Activated CD4-positive, alpha-beta T cell treated with anti-CD3 and anti-CD28 coated beads, Interleukin-2, amount 50 U/mL, for 4 hours (primary cell): ENCODE measurements around the gene SLIT2.

ENCODE experiments used
- DNase-seq, 2 experiments: peaks; one replicate each; pipeline ENCODE4 v3.0.0-alpha.2; 2020

SLIT2 gene, protein sequence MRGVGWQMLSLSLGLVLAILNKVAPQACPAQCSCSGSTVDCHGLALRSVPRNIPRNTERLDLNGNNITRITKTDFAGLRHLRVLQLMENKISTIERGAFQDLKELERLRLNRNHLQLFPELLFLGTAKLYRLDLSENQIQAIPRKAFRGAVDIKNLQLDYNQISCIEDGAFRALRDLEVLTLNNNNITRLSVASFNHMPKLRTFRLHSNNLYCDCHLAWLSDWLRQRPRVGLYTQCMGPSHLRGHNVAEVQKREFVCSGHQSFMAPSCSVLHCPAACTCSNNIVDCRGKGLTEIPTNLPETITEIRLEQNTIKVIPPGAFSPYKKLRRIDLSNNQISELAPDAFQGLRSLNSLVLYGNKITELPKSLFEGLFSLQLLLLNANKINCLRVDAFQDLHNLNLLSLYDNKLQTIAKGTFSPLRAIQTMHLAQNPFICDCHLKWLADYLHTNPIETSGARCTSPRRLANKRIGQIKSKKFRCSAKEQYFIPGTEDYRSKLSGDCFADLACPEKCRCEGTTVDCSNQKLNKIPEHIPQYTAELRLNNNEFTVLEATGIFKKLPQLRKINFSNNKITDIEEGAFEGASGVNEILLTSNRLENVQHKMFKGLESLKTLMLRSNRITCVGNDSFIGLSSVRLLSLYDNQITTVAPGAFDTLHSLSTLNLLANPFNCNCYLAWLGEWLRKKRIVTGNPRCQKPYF (N-terminal part only)

DNA sequence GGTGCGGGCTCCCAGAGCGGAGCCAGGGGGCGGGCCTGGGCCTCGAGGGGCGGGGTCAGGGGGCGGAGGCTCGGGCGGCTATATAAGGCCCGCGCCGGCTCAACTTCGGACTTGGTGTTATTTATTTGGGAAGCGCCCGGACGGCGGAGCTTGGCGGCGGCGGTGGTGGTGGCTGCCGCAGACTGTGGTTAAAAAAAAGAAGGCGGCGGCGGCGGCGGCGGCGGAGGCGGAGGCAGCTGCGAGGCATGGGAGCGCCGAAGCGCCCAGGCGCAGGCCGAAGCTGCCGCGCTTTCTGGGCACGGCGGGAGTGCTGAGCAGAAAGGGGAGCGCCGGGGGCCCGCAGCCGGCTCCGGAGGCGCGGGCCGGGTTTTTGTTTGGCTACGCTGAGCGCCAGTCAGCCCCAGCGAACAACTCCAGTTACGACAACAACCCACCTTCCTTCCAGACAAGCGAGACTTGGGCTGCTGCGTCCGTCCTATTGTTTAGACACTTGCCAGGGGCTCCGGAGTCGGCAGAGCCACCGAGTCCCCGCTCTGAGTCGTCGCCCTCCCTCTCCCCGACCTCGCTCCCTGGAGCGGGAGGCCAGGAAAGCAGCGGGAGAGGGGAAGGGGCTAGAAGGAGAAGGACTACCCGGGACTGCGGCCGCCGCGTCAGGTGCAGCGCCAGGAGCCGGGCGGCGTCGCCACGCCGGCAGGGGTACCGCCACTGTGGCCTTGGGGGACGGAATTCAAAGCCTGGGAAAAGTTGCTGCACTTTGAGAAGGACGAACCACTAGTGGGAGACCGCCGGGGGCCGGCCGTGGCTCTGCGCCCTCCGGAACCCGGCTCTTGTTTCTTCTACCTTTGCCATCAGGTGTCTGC lies at the start of gene SLIT2:
Gene SLIT2, plus strand, starts transcription at position 110 of the 860 bp plus-strand sequence. CDS start 1,911 bp downstream, outside the sequence.
- no peak for DNase-seq

DNA sequence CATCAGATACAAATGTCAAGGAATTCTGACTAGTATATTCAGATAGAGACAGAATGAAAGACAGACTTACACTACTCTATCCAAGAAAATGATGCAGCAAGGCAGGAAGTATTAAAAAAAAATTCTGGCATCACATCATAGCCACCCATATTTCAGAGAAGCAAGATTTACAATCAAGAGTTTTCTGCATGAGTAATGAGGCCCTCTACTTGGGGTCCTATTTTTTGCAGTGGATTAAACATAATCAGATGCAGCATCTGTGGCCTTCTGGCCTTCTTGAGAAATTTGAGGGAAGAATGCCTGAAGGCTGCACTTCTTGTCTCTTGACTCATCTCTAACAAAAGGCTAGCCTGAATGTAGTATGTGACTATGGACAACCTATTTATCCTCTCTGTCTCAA lies 48.2 kb upstream of the SLIT2 start:
- DNase-seq, result no peak

DNA sequence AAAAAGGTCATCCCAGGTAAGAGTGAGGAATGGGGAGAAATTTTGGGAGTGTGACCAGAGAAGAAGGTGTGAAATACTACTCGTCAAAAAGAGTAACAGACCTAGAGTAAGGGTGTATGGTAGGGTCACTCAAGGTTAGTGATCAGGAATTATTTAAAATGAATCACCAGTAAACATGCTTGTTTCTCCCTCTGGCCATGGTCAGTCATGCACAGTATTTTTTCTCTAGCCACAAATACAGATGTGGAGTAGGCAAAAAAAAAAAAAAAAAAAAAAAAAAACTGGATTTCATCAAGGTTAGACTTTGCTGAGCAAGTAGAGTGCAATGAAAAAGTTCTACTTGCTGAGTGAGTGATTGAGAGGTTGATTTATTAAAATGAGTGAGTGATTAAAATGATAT lies 34.2 kb upstream of the SLIT2 start:
- no peak for DNase-seq

DNA sequence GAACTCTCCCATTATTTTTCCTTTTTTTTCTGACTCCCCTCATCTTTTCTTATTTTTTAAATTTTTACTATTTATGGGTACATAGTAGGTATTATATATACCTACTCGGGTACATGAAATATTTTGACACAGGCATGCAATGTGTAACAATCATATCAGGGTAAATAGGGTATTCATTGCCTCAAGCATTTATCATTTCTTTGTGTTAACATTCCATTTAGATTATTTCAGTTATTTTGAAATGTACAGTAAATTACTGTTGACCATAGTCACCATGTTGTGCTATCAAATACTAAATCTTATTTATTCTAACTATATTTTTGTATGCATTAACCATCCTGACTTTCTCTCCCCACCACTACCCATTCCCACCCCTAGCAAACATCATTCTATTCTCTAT lies 33.8 kb upstream of the SLIT2 start:
- DNase-seq, result no peak

DNA sequence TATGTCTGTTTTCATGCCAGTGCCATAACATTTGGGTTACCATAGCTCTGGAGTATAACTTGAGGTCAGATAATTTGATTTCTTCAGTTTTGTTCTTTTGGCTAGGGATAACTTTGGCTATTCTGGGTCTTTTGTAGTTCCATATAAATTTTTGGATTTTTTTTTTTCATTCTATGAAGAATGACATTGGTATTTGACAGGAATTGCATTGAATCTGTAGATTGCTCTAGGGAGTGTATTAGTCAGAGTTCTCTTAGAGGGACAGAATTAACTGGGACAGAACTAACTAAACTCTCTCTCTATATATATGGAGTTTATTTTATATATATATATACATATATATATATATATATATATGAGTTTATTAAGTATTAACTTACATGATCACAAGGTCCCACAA lies 32.2 kb upstream of the SLIT2 start:
- no peak for DNase-seq

DNA sequence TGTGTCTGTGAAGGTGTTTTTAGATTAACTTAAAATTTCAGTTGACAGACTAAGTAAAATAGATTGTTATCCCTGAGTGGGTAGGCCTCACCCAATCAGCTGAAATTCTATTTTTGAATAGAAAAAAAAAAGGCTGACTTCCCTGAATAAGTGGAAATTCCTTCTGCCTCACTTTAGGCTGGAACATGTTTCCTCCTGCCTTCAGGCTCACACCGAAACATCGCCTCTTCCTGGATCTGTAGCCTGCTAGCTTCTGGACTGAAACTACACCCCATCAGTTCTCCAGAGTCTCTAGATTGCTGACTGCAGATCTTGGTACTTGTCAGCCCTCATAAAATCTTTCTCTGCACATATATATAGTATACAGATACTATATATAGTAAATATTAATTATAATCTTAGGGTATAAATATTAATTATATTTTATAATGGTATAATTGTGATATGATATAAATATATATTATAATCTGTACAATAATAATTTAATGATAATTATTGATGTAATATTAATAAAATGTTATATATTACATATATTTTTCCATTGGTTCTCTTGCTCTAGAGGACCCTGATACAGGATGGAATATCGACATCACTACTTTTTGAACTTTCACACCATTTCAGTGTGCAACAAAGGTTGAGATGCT lies 13.7 kb upstream of the SLIT2 start:
- DNase-seq, result no peak

DNA sequence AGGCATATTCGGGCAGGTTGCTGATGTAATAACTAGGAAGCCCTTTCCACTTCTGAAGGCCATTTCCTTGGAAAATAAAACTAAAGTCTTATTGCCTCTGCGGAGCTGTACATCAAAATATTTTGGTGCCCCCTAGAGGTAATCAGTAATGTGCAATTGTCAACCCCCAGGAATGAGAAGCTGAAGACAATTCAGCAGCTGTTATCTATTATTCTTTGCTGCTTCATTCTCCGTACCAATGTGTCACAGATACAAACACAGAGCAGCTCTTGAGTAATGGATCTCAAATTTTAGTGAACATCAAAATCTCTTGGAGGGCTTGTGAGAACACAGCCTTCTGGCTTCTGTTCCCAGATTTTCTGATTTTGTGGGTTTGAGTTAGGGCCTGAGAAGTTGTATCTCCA lies 3.5 kb upstream of the SLIT2 start:
- DNase-seq, result no peak

DNA sequence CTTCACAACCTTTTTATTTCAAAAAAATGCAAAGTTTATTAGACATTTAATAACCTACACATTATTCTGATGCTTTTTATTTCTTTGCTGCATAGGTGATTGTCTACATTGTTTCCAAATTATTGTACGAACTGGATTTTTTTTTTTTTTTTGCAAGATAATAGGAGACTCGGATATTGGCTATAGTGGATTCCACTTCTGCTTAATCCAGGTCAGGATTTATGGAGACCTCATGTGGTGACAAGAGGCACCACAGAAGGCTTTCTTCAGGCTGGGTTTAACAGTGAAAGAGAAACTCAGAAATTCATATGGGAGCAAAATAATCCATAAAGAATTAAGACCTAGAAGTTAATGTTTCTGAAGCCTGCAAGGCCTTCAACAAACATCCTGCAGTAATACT lies 2.4 kb upstream of the SLIT2 start:
- no peak for DNase-seq

DNA sequence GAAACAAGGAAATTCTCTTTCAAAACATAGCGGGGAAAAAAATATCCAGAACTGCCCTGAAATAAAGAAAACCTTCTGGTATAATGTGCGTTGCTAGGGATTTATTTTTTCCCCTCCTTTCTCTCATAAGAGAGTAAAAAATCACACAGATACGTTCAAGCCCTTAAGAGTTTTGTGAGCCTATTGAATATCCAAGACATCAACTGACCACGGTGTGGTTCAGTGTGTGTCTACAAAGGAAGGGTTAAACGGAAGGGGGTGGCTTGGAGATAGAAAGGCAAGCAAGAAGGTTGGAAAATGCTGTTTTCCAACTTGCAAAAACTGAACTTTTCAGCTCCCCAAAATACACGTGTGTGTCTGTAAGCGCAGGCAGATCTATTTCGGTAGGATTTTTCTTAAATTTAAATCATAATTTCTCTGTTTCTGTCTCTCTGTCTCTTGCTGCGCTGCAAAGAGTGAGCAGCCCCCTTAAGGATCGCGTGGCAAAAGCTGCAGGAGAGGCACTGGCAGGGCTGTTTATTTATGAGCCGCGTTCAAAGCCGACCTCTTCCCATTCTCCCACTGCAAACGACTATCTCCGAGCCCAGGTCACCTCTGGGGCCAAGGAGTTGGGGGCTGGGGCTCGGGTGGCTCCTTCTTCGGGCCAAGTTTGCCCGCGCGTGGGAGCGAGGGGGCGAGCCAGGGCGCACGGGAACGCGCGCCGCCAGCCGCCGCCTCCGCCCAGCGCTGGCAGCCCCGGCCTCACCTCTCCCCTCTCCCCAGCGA lies 492 bp upstream of the SLIT2 start:
- DNase-seq, result no peak

DNA sequence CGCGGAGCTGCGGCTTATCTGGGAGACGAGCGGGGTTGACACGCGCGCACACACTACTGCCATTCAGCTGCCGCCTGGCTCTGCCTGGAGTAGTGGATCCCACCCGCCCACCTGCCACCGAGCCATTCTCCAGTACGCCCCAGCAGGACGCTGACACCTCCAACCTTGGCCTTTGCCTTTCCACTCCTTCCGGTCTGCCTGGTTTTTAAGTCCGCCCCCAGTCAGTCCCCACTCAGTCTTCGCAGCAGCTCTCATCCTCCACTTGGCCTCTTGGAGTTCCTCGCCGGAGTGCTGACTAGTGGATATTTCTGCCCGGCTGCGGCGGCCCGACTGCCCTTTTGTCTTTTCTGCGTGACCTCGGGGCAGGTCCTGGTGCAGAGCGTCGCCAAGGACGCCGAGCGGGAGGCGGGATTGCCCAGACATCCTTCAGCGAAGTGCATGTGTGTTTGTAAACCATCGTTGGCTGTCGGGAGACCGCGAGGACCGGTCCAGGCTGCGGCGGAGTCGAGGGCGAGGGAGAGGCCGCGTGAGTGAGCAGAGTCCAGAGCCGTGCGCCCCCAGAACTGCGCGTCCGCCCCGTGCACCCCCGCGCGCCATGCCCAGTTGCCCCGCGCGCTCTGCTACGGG lies 1.1 kb downstream of the SLIT2 start:
- DNase-seq, result no peak

DNA sequence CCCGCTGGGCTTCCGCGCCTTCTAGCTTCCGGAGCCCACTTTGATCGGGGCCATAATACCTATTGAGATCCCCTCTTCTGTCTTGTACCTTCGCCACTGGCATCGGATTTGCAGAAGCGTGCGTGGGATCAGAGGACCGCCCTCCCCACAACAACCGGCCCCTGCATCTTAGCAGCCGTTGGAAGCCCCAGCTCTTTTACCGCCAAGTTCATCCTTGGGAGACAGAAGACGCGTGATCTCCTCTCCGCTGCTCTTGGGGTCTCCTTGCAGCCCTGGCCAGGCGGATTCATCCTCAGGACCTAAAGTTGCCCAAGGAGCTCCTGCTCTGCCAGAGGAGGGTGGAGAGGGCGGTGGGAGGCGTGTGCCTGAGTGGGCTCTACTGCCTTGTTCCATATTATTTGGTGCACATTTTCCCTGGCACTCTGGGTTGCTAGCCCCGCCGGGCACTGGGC lies 1.6 kb downstream of the SLIT2 start:
- no peak for DNase-seq

DNA sequence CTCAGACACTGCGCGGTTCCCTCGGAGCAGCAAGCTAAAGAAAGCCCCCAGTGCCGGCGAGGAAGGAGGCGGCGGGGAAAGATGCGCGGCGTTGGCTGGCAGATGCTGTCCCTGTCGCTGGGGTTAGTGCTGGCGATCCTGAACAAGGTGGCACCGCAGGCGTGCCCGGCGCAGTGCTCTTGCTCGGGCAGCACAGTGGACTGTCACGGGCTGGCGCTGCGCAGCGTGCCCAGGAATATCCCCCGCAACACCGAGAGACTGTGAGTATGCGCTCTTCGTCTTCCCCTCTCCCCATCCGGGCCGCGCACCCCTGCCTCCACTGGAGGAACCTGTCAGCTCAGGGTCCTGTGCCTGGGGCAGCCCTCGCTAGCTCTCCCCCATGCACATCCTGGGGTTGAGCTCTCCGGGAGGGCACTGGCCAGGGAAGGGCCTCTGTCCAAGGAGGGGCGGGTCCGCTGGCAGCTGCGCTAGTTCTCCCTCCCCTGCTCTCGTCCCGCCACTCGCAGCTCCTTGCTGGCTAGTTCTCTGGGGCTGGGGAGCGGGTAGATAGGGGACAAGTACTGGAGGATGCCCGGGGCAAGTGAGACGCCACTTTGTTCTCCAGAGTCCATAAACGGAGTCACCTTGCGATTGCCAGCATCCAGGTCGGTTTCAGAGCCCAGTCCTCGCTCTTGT lies 2.2 kb downstream of the SLIT2 start:
- DNase-seq, result no peak

DNA sequence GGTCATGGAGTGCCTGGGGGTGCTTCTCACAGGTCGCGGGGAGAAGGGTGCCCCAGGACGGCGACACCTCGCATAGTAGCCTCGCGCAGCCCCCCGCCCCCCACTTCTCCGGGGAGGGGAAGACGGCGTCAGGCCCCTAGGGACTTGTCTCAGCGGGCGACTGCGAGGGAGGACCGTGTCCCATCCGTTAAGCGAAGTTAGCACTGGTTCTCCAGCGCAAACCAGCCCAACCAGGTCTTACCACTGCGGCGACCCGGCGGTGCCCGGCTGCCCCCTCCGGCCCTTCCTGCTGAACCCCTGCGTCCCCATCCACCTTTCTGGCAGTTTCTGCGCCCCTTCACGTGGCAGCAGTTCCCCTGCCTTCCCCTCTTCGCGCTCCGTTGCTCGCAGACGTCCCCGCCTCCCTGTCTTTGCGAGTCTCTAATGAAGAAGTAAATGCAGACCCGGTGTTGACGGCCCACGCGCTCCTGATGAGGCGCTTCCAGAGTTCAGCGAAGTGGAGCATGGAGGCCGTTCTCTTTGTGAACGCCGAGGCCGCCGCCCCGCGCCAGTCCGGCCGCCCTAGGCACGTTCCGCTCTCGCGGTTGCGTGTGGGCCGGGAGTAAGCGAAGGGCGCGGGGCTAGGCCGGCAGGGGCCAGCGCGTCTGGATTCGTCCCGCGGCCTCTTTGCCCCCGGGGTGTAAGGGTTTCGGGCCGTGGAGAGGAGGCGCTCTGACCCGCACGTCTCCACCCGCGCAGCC lies 3.0 kb downstream of the SLIT2 start:
- DNase-seq, result no peak

DNA sequence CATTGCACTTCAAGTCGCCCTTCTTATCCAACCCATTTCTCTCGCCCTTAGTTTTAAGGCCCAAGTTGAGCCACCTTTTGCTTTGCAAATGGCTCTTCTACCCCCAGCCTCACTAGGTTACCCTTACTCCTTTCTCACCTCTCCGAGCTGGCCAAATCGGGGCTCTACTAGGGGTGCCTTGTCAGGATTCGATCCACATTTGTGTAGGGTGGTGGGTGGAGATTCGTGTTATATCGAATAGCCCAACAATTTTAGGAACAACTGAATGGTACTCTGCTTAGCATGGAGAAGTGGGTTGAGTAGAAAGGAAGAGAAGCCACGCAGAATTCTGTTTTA lies 3.5 kb downstream of the SLIT2 start:
- DNase-seq, result no peak

DNA sequence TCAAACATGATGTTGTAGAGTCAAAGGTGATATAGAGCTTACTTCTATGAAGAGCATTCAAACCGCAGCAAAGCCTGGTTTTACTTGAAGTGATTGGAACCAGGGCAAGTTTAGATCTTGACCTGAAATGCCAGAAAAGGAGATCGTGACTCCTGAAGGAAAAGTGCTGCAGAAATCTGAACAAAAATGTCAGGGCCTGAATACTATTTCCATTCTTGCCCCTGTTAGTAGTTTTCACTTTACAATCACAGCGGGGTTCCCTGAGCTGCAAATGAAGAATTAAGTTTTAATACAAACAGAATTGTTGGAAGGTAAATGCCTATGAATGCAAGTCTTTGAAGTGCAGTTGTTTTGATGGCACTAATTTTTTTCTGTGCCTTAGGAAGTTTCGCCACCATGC lies 4.1 kb downstream of the SLIT2 start:
- no peak for DNase-seq

DNA sequence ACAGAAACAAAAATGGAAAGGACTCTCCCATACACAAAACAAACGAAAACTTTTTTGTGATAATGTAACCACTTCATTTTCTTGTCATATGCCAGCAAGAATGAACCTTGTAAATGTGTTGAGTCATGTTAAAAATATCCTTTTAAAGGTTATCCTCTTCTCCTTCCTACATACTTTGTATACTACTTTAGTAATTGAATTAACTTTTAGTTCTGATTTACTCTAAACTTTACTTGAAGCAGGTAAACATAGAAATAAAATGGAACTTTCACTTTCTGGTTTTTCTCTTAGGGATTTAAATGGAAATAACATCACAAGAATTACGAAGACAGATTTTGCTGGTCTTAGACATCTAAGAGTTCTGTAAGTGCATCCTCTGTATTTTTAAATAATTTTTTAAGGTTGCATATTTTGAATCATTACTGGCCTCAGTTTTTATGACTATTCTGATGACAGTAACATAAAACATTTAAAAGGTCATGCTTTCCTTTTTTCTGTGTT lies 4.7 kb downstream of the SLIT2 start:
- DNase-seq, result no peak

DNA sequence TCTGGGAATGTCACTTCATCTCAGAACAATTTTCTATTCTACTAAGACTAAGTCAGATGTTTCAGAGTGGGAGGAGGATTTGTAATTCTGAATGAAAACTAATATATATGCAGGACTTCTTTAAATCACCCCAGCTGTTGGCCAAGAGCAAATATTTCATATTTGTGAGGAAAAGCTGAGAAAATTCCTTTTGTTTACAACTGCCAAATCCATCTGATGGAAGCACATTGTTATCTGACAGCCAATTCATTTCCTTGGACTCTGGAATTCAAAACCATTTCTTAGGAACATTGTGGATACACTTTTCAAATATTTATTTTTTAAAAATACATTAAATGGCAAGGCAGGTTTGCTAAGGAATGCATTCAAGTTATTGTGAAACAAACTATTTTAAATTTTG lies 8.0 kb downstream of the SLIT2 start:
- no peak for DNase-seq

DNA sequence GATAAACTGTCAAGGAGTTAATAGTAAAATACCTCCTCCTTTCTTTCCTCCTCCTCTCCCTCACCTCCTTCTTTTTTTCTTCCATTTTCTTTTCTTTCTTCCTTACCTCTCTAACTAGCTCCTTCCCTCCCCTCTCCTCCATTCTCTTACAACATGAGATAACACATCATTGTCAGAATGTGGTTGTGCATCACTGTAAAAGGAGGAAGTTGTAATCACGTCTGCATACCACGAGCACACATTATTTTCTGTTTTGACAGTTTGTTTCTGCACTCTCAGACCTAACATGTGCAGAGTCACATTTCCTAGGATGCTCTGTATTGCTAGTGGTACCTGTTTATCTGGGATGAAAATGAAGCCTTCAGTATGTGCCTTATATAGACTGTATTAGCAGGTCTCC lies 9.1 kb downstream of the SLIT2 start:
- DNase-seq, result no peak

DNA sequence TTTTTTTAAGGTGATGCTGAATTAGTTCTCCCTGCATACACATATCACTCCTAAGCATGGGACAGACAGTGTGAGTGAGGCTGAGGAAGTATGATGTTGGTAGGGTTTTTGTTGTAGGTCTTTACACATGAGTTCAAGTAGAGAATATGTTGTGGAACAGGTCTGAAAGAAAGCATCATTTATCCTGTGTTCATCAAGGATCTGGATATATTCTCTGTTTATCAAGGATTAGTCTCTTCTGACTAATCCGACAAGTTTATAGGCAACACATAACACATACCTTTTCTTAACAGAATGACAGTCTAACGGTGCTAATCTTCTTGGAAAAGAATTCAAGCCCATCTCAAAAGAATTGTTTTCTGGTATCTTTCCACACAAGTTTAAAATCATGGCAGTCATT lies 10.5 kb downstream of the SLIT2 start:
- DNase-seq, result no peak

DNA sequence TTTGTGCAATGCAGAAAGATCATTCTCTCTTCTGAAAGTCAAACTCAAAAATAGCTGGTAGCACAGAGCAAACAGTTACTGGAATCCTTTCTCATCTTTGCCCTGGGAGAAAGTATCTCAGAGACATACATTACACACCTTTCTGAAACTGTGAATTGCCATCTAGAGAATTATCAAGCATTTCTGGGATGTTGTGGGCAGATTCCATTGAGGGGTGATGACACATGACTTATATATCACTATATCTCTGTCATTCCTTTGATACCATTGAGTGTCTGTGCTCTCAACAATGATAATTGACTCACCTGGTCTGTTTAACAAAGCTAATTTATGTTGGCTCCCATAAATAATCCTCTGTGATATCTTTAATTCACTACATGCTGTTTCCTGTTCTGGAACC lies 13.0 kb downstream of the SLIT2 start:
- DNase-seq, result no peak
